Fibroblast of the conjunctiva (primary cell): ENCODE data around the gene LAMTOR1.
"Not testable (repeated sequence)": the region's sequence is repeated elsewhere in the genome, so short reads cannot be mapped to it uniquely, and the experiment has no call there.

Experiments used
- DNase-seq: peaks from one replicate; pipeline ENCODE4 v3.0.0-alpha.2; 2010; ENCODE audit warnings: low read depth

Gene LAMTOR1

GRCh38 chr11:72102946-72103753, at the start of gene LAMTOR1:
Gene LAMTOR1 (minus strand): TSS chr11:72103297. CDS start chr11:72103224, 73 bp downstream.
- DNase-seq = peak; percentile 99

GRCh38 chr11:72150882-72151281, 47.8 kb upstream of the LAMTOR1 start:
- no peak for DNase-seq

GRCh38 chr11:72146625-72147024, 43.5 kb upstream of the LAMTOR1 start:
- DNase-seq = no peak

GRCh38 chr11:72144807-72145565, 41.9 kb upstream of the LAMTOR1 start:
- DNase-seq = peak; percentile 55

DNA sequence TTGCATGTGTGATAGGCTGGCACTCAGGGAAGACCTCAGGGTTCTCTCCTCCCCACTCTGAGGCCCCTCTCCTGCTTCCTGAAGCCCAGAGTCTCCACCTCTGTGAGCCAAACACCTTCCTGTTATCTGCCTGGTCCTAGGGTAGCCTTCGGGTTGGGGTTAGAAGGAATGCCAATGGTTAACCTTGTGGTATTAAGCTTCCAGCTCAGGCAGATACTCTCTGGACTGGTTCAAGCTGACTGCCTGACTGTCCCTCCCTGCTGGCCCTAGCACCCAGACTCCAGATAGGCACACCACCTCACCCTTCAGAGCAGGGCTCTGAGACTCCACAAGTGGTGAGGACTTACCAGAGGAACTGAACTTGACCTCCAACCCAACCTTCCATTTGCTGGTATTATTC, 39.4 kb upstream of the LAMTOR1 start:
- not testable (repeated sequence) for DNase-seq

DNA sequence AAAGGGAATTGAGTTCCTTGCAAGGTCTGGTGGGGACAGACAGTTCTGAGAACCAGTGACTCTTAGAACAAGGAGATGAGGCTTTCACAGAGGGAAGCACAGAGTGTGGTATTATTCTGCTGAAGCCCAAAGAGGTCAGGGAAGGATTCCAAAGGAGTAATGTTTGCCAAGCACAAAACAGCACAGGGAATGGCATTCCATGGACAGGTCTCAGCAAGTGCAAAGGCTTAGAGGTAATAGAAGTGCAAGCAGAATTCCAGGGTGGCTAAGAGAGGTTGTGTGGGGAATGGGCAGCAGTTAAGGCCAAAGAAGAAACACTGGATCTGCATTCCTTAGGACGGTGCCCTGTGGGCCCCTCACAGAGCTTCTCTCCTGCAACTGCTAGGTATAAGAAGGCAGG, 39.0 kb upstream of the LAMTOR1 start:
- not testable (repeated sequence) for DNase-seq

GRCh38 chr11:72141066-72141465, 38.0 kb upstream of the LAMTOR1 start:
- DNase-seq = peak; percentile 20

DNA sequence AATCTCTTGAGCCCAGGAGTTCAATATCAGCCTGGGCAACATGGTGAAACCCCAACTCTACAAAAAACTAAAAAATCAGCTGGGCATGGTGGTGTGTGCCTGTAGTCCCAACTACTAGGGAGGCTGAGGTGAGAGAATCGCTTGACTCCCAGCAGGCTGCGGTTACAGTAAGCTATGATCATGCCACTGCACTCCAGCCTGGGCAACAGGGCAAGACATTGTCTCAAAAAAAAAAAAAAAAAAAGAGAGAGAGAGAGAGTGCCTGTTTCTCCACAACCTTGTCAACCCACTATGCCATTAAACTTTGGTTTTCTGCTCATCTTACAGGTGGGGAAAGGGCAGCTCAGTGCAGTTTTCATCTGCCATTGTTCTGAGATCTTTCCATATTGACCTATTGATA, 37.6 kb upstream of the LAMTOR1 start:
- no peak for DNase-seq

GRCh38 chr11:72139500-72139899, 36.4 kb upstream of the LAMTOR1 start:
- DNase-seq = no peak

- DNase-seq = no peak
Measured at GRCh38 chr11:72138821-72139390, 35.8 kb upstream of the LAMTOR1 start.

- no peak for DNase-seq
Measured at GRCh38 chr11:72136684-72137262, 33.7 kb upstream of the LAMTOR1 start.

GRCh38 chr11:72135891-72136683, 33.0 kb upstream of the LAMTOR1 start:
- no peak for DNase-seq

- not testable (repeated sequence) for DNase-seq
Measured at GRCh38 chr11:72135473-72135872, 32.4 kb upstream of the LAMTOR1 start, which contains the start of gene FOLR3. Gene FOLR3 (plus strand): TSS chr11:72135725. CDS start chr11:72135953, 228 bp downstream.

DNA sequence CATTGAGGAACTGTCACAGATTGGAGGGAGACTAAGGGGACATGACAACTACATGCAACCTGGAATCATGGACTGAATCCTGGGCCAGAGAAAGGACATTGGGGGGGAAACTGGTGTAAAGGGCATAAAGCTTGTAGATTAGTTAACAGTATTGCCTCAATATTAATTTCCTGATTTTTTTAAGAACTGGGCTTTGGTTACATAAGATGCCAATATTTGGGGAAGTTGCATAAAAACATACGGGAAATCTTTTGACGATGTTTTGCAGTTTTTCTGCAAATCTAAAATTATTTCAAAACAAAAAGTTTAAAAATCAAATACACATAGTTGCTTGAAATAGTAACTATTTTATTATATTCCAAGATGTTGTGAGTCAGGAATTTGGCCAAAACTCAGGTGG, 29.5 kb upstream of the LAMTOR1 start:
- DNase-seq = no peak

- no peak for DNase-seq
Measured at GRCh38 chr11:72129381-72129780, 26.3 kb upstream of the LAMTOR1 start.

DNA sequence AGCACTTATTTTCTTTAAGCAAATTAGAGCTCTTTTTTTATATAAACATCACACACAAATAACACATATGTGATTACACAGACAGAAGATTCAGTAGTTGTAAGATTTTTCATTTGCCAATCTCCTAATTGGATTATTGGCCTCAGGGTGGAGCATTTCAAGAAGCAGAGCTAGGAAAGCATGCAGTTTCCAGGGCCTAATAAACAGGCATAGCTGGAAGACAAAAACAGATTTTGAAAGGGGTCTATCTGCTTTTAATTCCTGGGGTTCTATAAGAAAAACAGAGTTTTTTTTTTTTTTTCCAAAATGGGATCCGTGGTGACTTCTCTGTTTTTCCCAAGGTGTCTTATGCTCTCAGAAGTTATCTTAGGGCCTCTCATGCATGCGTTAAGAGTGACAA, 24.8 kb upstream of the LAMTOR1 start:
- DNase-seq = no peak

GRCh38 chr11:72125956-72126355, 22.9 kb upstream of the LAMTOR1 start:
- DNase-seq = no peak

GRCh38 chr11:72124046-72124445, 20.9 kb upstream of the LAMTOR1 start:
- DNase-seq = no peak

DNA sequence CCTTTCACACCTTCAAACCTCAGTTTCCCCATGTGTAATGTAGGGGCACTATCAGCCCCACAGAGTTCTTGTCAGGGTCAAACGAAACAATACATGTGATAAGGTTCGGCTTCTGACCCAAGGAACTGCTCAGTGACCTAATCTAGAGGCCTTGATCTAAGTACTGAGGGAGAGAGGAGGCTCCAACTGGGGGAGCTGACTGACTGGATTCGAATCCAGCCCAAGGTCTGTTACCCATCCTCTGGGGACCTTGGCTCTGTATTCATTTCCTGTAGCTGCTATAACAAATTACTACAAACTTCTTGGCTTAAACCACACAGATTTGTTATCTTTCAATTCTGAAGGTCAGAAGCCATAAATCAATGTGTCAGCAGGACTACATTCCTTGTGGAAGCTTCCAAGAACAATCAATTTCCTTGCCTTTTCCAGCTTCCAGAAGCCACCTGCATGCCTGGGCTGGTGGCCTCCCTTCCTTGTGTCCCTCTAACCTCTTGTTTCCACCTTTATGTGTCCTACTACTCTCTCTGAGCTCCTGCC, 20.1 kb upstream of the LAMTOR1 start:
- no peak for DNase-seq

- no peak for DNase-seq
Measured at GRCh38 chr11:72122607-72123006, 19.5 kb upstream of the LAMTOR1 start.

- no peak for DNase-seq
Measured at GRCh38 chr11:72120930-72121329, 17.8 kb upstream of the LAMTOR1 start.
